Neural cell (in vitro differentiated cells): Measurements from ENCODE around the gene EFCAB6.

Experiments
- CTCF ChIP-seq: fragments of 450-650 bp; IDR thresholded peaks from 2 replicates; pipeline ENCODE4 v1.5.1; 2014; ENCODE audit warnings: antibody characterized with exemption, mild to moderate bottlenecking, moderate library complexity; ENCODE audit not compliant: poor library complexity, severe bottlenecking
- EP300 ChIP-seq: fragments of 450-650 bp; conservative IDR thresholded peaks from 2 replicates; pipeline ENCODE4 v1.6.1; 2014; ENCODE audit warnings: antibody characterized with exemption, mild to moderate bottlenecking, moderate library complexity; ENCODE audit not compliant: poor library complexity, severe bottlenecking
- EZH2 ChIP-seq: fragments of 200-600, 300-800 bp; shearing (Covaris generic), sonication (generic); IDR thresholded peaks from 2 replicates; pipeline ENCODE4 v1.6.1; 2014; ENCODE audit warnings: antibody characterized with exemption, low read length, borderline replicate concordance, mild to moderate bottlenecking; ENCODE audit not compliant: insufficient read depth, poor library complexity, severe bottlenecking
- POLR2AphosphoS5 ChIP-seq: IDR thresholded peaks from 2 replicates; pipeline ENCODE4 v1.6.1; 2012
- SMC3 ChIP-seq: fragments of 450-650 bp; conservative IDR thresholded peaks from 2 replicates; pipeline ENCODE4 v1.6.1; 2014; ENCODE audit warnings: antibody characterized with exemption, mild to moderate bottlenecking, moderate library complexity; ENCODE audit not compliant: poor library complexity
- TF ChIP-seq, protein P1 (sequence below): IDR thresholded peaks from 2 replicates; pipeline ENCODE4 v1.6.1; 2012; ENCODE audit warnings: borderline replicate concordance

DNA sequence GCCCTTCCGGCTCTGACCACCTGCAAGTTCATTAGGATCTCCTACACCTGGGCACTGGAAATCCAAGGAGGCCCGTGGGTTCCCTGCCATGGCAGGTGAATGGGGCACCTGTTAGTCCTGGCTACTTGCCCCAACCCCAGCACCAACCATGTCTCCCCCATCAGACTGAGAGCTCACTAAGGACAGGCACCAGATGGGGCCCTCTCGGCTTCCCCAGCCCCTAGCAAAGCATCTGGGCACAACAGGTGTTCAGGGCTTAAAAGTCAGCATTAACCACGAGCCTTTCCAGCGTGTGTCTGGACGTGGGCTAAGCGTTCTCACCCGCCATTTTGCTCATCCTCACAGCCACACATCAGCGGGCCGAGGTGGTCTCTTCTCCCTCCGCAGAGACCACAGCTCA is 48.0 kb upstream of the EFCAB6 start:
- TF ChIP-seq, protein P1, sequence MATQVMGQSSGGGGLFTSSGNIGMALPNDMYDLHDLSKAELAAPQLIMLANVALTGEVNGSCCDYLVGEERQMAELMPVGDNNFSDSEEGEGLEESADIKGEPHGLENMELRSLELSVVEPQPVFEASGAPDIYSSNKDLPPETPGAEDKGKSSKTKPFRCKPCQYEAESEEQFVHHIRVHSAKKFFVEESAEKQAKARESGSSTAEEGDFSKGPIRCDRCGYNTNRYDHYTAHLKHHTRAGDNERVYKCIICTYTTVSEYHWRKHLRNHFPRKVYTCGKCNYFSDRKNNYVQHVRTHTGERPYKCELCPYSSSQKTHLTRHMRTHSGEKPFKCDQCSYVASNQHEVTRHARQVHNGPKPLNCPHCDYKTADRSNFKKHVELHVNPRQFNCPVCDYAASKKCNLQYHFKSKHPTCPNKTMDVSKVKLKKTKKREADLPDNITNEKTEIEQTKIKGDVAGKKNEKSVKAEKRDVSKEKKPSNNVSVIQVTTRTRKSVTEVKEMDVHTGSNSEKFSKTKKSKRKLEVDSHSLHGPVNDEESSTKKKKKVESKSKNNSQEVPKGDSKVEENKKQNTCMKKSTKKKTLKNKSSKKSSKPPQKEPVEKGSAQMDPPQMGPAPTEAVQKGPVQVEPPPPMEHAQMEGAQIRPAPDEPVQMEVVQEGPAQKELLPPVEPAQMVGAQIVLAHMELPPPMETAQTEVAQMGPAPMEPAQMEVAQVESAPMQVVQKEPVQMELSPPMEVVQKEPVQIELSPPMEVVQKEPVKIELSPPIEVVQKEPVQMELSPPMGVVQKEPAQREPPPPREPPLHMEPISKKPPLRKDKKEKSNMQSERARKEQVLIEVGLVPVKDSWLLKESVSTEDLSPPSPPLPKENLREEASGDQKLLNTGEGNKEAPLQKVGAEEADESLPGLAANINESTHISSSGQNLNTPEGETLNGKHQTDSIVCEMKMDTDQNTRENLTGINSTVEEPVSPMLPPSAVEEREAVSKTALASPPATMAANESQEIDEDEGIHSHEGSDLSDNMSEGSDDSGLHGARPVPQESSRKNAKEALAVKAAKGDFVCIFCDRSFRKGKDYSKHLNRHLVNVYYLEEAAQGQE = no peak
- TF ChIP-seq EP300 = no peak
- TF ChIP-seq POLR2AphosphoS5 = no peak
- TF ChIP-seq CTCF = no peak
- TF ChIP-seq EZH2 = no peak
- no peak for TF ChIP-seq SMC3
